ENCODE measurements around the gene EDNRB. TPM values are rescaled to one million over a fixed set of nuclear protein-coding genes. Genes with fewer than 3 reads are reported as not detected.

The EDNRB gene
- total RNA-seq, 4 donors from 2014 or later, result 1.6 to 14.7 (median 5.0) TPM

GRCh38 chr13:77908531-77908930 lies 10.1 kb downstream of the EDNRB start:
- intact Hi-C loops (cut with DNase I), result no loop called here
- Histone ChIP-seq H3K9me3 (no peaks in the 10 kb centered on the region), H3K36me3 (no peaks in the 10 kb centered on the region), H3K4me1 (no peaks in the 10 kb centered on the region), H3K27me3 (no peaks in the 10 kb centered on the region), H3K4me3 (no peak overlapping the region), H3K27ac (no peak overlapping the region)
- DNase-seq, result no peak
- WGBS, 2 donors, result 84 to 86% methylated on average over 2 of the region's 2 CpGs
- TF ChIP-seq CTCF (IDR thresholded peaks at IDR 0.05), result no peak
- TF ChIP-seq POLR2A (IDR thresholded peaks at IDR 0.05), result no peak

- DNase-seq, result no peak
- H3K9me3 ChIP-seq, result peaks cover 0 to 2% (median 0%) of the 10 kb centered on the region in 3 donors
- no peaks in the 10 kb centered on the region for H3K4me1 ChIP-seq
- H3K4me3 ChIP-seq, result no peak overlapping the region
- WGBS, 2 donors, result 54 to 80% methylated on average over 5 of the region's 5 CpGs
- H3K36me3 ChIP-seq, result peaks cover 0 to 3% (median 0%) of the 10 kb centered on the region in 3 donors
- no peak for TF ChIP-seq CTCF (IDR thresholded peaks at IDR 0.05)
- no peak for TF ChIP-seq POLR2A (IDR thresholded peaks at IDR 0.05)
- intact Hi-C loops (cut with DNase I), result no loop called here
- H3K27me3 ChIP-seq, result no peaks in the 10 kb centered on the region
- H3K27ac ChIP-seq, result no peak overlapping the region
These were observed 10.8 kb downstream of the EDNRB start for GRCh38 chr13:77907666-77908341.

- peaks cover 0 to 7% (median 0%) of the 10 kb centered on the region in 3 donors for H3K9me3 ChIP-seq
- no peak overlapping the region for H3K4me3 ChIP-seq
- peaks cover 0 to 5% (median 0%) of the 10 kb centered on the region in 3 donors for H3K36me3 ChIP-seq
- intact Hi-C loops (cut with DNase I), result no loop called here
- no peak for DNase-seq
- H3K27me3 ChIP-seq, result no peaks in the 10 kb centered on the region
- TF ChIP-seq POLR2A (IDR thresholded peaks at IDR 0.05) (no peak), CTCF (IDR thresholded peaks at IDR 0.05) (no peak)
- H3K4me1 ChIP-seq, result no peaks in the 10 kb centered on the region
- 87 to 94% methylated on average over 4 of the region's 4 CpGs for whole genome bisulfite sequencing, 2 donors
- H3K27ac ChIP-seq, result no peak overlapping the region
These were observed 14.6 kb downstream of the EDNRB start for GRCh38 chr13:77904031-77904430.

- intact Hi-C loops (cut with DNase I), result no loop called here
- no peaks in the 10 kb centered on the region for H3K27me3 ChIP-seq
- 64 to 83% methylated on average over 1 of the region's 1 CpG for WGBS, 2 donors
- no peak overlapping the region for H3K27ac ChIP-seq
- H3K9me3 ChIP-seq, result peaks cover 0 to 7% (median 0%) of the 10 kb centered on the region in 3 donors
- H3K4me3 ChIP-seq, result no peak overlapping the region
- DNase-seq, result no peak
- H3K36me3 ChIP-seq, result peaks cover 0 to 5% (median 0%) of the 10 kb centered on the region in 3 donors
- no peaks in the 10 kb centered on the region for H3K4me1 ChIP-seq
- TF ChIP-seq CTCF (IDR thresholded peaks at IDR 0.05), result no peak
- no peak for TF ChIP-seq POLR2A (IDR thresholded peaks at IDR 0.05)
These were observed 15.2 kb downstream of the EDNRB start for GRCh38 chr13:77903435-77903834.

- WGBS, 2 donors, result 86 to 89% methylated on average over 4 of the region's 4 CpGs
- H3K27me3 ChIP-seq, result no peaks in the 10 kb centered on the region
- peaks cover 0 to 2% (median 0%) of the 10 kb centered on the region in 3 donors for H3K4me1 ChIP-seq
- H3K9me3 ChIP-seq, result peaks cover 0 to 7% (median 0%) of the 10 kb centered on the region in 3 donors
- peaks cover 0 to 5% (median 0%) of the 10 kb centered on the region in 3 donors for H3K36me3 ChIP-seq
- H3K4me3 ChIP-seq, result no peak overlapping the region
- H3K27ac ChIP-seq, result no peak overlapping the region
- TF ChIP-seq POLR2A (IDR thresholded peaks at IDR 0.05), result no peak
- no peak for TF ChIP-seq CTCF (IDR thresholded peaks at IDR 0.05)
- DNase-seq, result no peak
- intact Hi-C loops (cut with DNase I), result no loop called here
These were observed 16.2 kb downstream of the EDNRB start for GRCh38 chr13:77902319-77902963.
